Germinal center (tissue), 1 donor: Measurements from ENCODE around the gene OPCML.

Source experiments
- DNase-seq: peaks from one replicate; pipeline ENCODE4 v3.0.0; 2012; ENCODE audit warnings: mixed read lengths, low spot score

Gene OPCML

GRCh38 chr11:133026952-133027351, 505.3 kb downstream of the OPCML start:
- no peak for DNase-seq

- no peak for DNase-seq
Observed at GRCh38 chr11:133024301-133024700, 508.0 kb downstream of the OPCML start.

GRCh38 chr11:133023232-133023631, 509.1 kb downstream of the OPCML start:
- no peak for DNase-seq

- no peak for DNase-seq
Observed at GRCh38 chr11:133021553-133021952, 510.7 kb downstream of the OPCML start.

- no peak for DNase-seq
Observed at GRCh38 chr11:133020372-133020714, 512.0 kb downstream of the OPCML start.

GRCh38 chr11:133019545-133020371, 512.5 kb downstream of the OPCML start:
- DNase-seq = no peak

- no peak for DNase-seq
Observed at GRCh38 chr11:133015457-133015856, 516.8 kb downstream of the OPCML start.

- DNase-seq = no peak
Observed at GRCh38 chr11:133014337-133014736, 518.0 kb downstream of the OPCML start.

- no peak for DNase-seq
Observed at GRCh38 chr11:133012803-133013202, 519.5 kb downstream of the OPCML start.

- DNase-seq = no peak
Observed at GRCh38 chr11:133011604-133012003, 520.7 kb downstream of the OPCML start.

GRCh38 chr11:133007027-133007584, 525.2 kb downstream of the OPCML start:
- no peak for DNase-seq

GRCh38 chr11:133004369-133004768, 527.9 kb downstream of the OPCML start:
- no peak for DNase-seq

- DNase-seq = no peak
Observed at GRCh38 chr11:132999516-132999915, 532.8 kb downstream of the OPCML start.

GRCh38 chr11:132999031-132999430, 533.3 kb downstream of the OPCML start:
- no peak for DNase-seq

GRCh38 chr11:132997396-132997795, 534.9 kb downstream of the OPCML start:
- no peak for DNase-seq

- DNase-seq = no peak
Observed at GRCh38 chr11:132994966-132995365, 537.3 kb downstream of the OPCML start.

- DNase-seq = no peak
Observed at GRCh38 chr11:132993991-132994502, 538.3 kb downstream of the OPCML start.

- no peak for DNase-seq
Observed at GRCh38 chr11:132992838-132993631, 539.3 kb downstream of the OPCML start.

- no peak for DNase-seq
Observed at GRCh38 chr11:132988411-132988810, 543.9 kb downstream of the OPCML start.

GRCh38 chr11:132987936-132988335, 544.4 kb downstream of the OPCML start:
- no peak for DNase-seq

GRCh38 chr11:132983641-132983978, 548.7 kb downstream of the OPCML start:
- no peak for DNase-seq

GRCh38 chr11:132982772-132983640, 549.3 kb downstream of the OPCML start:
- DNase-seq = no peak
